Upper lobe of right lung (tissue), 1 donor: Measurements from ENCODE around the gene NXPE4. TPM values are rescaled to one million over a fixed set of nuclear protein-coding genes. Genes with fewer than 3 reads are reported as not detected.
"Not testable (repeated sequence)": the region's sequence is repeated elsewhere in the genome, so short reads cannot be mapped to it uniquely, and the experiment has no call there.

ENCODE experiments used
- ATAC-seq: fragments of 200-7000 bp; cut with Tn5 transposase; one replicate; pipeline ENCODE4 v1.9.1; 2020; ENCODE audit warnings: mild to moderate bottlenecking, moderate library complexity
- DNase-seq: peaks from one replicate; pipeline ENCODE4 v3.0.0-alpha.2; 2020
- H3K27ac ChIP-seq: fragments of 200-600 bp; one replicate; pipeline ENCODE4 v1.8.0; 2022
- H3K27me3 ChIP-seq: fragments of 200-600 bp; one replicate; pipeline ENCODE4 v1.8.0; 2022; ENCODE audit warnings: mild to moderate bottlenecking
- H3K36me3 ChIP-seq: fragments of 200-600 bp; one replicate; pipeline ENCODE4 v1.8.0; 2022
- H3K4me1 ChIP-seq: fragments of 200-600 bp; one replicate; pipeline ENCODE4 v1.8.0; 2022
- H3K4me3 ChIP-seq: fragments of 200-600 bp; one replicate; pipeline ENCODE4 v1.8.0; 2022; ENCODE audit warnings: mild to moderate bottlenecking
- H3K9me3 ChIP-seq: fragments of 200-600 bp; one replicate; pipeline ENCODE4 v1.8.0; 2022
- CTCF ChIP-seq: fragments of 200-600 bp; IDR thresholded peaks from one replicate; pipeline ENCODE4 v1.8.0; 2022; ENCODE audit warnings: antibody characterized with exemption
- intact Hi-C: fragments of 100-400 bp; cut with DNase I; formaldehyde crosslinking; loops from one replicate; pipeline ENCODE4 v1.11.0; 2022
- total RNA-seq: library from RNA; stranded (reverse); fragmentation: NEBNext Ultra II Directional; extraction: Animal tissue kit (Norgen Biotek cat#: 25700); gene quantifications from one replicate; pipeline ENCODE4 v1.2.1, GENCODE V29; 2021
- donor health status: DM: no; HTN: yes; CAD: no; lungs with severe emphysema.

NXPE4 gene
- total RNA-seq, 1 donor from 2014 or later: not detected

GRCh38 chr11:114607753-114608459 lies 12.3 kb upstream of the NXPE4 start:
- Histone ChIP-seq H3K9me3 (no peaks in the 10 kb centered on the region), H3K27ac (no peak overlapping the region), H3K4me1 (no peaks in the 10 kb centered on the region), H3K4me3 (no peak overlapping the region), H3K27me3 (no peaks in the 10 kb centered on the region), H3K36me3 (no peaks in the 10 kb centered on the region)
- TF ChIP-seq CTCF: no peak
- no peak for ATAC-seq
- intact Hi-C loops: no loop called here
- no peak for DNase-seq

- H3K27ac ChIP-seq, ATAC-seq, H3K9me3 ChIP-seq, H3K4me3 ChIP-seq, H3K4me1 ChIP-seq, intact Hi-C loops, DNase-seq, H3K27me3 ChIP-seq, H3K36me3 ChIP-seq: not testable (repeated sequence)
Observed at GRCh38 chr11:114606802-114607075, 11.2 kb upstream of the NXPE4 start.

GRCh38 chr11:114606003-114606801 lies 10.6 kb upstream of the NXPE4 start:
- ATAC-seq (peak; percentile 49), DNase-seq (no peak)
- H3K4me3 ChIP-seq: no peak overlapping the region
- H3K27ac ChIP-seq: no peak overlapping the region
- TF ChIP-seq CTCF: no peak
- H3K9me3 ChIP-seq: no peaks in the 10 kb centered on the region
- H3K4me1 ChIP-seq: no peaks in the 10 kb centered on the region
- intact Hi-C loops: no loop called here
- no peaks in the 10 kb centered on the region for H3K36me3 ChIP-seq
- no peaks in the 10 kb centered on the region for H3K27me3 ChIP-seq

GRCh38 chr11:114605370-114605769 lies 9.8 kb upstream of the NXPE4 start:
- no peak for DNase-seq
- no peaks in the 10 kb centered on the region for H3K36me3 ChIP-seq
- H3K9me3 ChIP-seq: no peaks in the 10 kb centered on the region
- no peak for ATAC-seq
- no peak overlapping the region for H3K4me3 ChIP-seq
- intact Hi-C loops: no loop called here
- no peaks in the 10 kb centered on the region for H3K4me1 ChIP-seq
- TF ChIP-seq CTCF: no peak
- no peak overlapping the region for H3K27ac ChIP-seq
- H3K27me3 ChIP-seq: no peaks in the 10 kb centered on the region

- no peaks in the 10 kb centered on the region for H3K36me3 ChIP-seq
- no peak for DNase-seq
- intact Hi-C loops: no loop called here
- no peaks in the 10 kb centered on the region for H3K9me3 ChIP-seq
- no peak for ATAC-seq
- no peak overlapping the region for H3K4me3 ChIP-seq
- no peaks in the 10 kb centered on the region for H3K4me1 ChIP-seq
- no peak overlapping the region for H3K27ac ChIP-seq
- H3K27me3 ChIP-seq: no peaks in the 10 kb centered on the region
- TF ChIP-seq CTCF: no peak
Observed at GRCh38 chr11:114604886-114605285, 9.3 kb upstream of the NXPE4 start.

- ATAC-seq: no peak
- Histone ChIP-seq H3K27me3 (no peaks in the 10 kb centered on the region), H3K9me3 (no peaks in the 10 kb centered on the region), H3K4me3 (no peak overlapping the region), H3K36me3 (no peaks in the 10 kb centered on the region), H3K27ac (no peak overlapping the region), H3K4me1 (no peaks in the 10 kb centered on the region)
- no peak for DNase-seq
- intact Hi-C loops: no loop called here
- TF ChIP-seq CTCF: no peak
Observed at GRCh38 chr11:114604179-114604813, 8.7 kb upstream of the NXPE4 start.

GRCh38 chr11:114603151-114603550 lies 7.6 kb upstream of the NXPE4 start:
- H3K27me3 ChIP-seq, H3K4me1 ChIP-seq, H3K27ac ChIP-seq, DNase-seq, H3K36me3 ChIP-seq, H3K4me3 ChIP-seq, ATAC-seq, intact Hi-C loops, H3K9me3 ChIP-seq: not testable (repeated sequence)
